Loucy (cell line): ENCODE results near the gene SMPX.

Source experiments
- EZH2phosphoT487 ChIP-seq: fragments of 200-600 bp; IDR thresholded peaks from 2 replicates; pipeline ENCODE4 v1.6.1; 2018; ENCODE audit warnings: antibody characterized with exemption, mild to moderate bottlenecking, moderate library complexity, borderline replicate concordance
- TF ChIP-seq, protein P1 (sequence below): fragments of 200-600 bp; sonication (generic); conservative IDR thresholded peaks from 2 replicates; pipeline ENCODE4 v1.5.1; 2014; ENCODE audit warnings: mild to moderate bottlenecking, antibody characterized with exemption, low read length

DNA sequence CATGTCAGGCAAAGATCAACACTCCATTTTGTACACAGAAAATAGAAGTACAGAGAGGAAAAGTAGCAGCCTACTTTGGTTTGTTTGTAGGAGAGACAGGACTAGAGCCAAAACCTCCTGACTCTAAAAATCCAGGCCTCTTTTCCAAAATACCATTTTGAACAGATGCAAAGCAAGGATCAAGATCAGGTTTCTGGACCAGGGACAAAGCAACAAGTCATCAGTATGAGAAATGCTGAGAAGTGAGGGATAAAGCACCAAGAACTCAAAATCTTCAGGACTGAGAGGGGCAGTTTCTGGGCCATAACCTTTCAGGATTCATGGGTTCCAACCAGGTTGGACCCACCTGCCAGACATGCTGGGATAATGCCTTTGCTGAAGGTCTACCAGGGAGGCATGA lies 44.9 kb upstream of the SMPX start:
- TF ChIP-seq, protein P1, sequence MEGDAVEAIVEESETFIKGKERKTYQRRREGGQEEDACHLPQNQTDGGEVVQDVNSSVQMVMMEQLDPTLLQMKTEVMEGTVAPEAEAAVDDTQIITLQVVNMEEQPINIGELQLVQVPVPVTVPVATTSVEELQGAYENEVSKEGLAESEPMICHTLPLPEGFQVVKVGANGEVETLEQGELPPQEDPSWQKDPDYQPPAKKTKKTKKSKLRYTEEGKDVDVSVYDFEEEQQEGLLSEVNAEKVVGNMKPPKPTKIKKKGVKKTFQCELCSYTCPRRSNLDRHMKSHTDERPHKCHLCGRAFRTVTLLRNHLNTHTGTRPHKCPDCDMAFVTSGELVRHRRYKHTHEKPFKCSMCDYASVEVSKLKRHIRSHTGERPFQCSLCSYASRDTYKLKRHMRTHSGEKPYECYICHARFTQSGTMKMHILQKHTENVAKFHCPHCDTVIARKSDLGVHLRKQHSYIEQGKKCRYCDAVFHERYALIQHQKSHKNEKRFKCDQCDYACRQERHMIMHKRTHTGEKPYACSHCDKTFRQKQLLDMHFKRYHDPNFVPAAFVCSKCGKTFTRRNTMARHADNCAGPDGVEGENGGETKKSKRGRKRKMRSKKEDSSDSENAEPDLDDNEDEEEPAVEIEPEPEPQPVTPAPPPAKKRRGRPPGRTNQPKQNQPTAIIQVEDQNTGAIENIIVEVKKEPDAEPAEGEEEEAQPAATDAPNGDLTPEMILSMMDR, result no peak
- no peak for TF ChIP-seq EZH2phosphoT487
